Measurements from ENCODE around the gene IL3RA.
A peak's percentile ranks its signal among the peaks of the same experiment; 100 is the strongest.
"Not testable (repeated sequence)": the region's sequence is repeated elsewhere in the genome, so short reads cannot be mapped to it uniquely, and the experiment has no call there.

The IL3RA gene

DNA sequence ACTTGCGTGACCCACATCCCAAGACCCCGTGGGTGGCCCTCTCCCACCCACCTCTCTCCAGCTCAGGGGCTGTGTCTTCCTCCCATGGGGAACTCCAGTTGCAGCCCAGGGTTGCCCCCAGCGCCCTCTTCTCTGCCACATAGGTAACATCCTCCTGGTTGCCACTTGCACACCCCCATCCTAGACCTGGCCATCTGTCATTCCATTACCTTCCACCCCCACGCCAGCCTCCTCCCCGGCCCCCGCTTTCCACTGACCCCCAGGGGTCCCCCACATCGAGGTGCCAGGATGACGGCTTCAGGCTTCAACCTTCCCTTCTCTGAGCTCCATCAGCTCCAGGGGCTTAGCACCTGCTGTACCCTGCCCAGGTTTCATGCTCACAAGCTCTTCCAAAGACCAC, 28.1 kb upstream of the IL3RA start:
- H3K4me1 ChIP-seq (ENCODE audit: control insufficient read depth, insufficient read depth, low read length), result no peaks in the 10 kb centered on the region
- H3K9ac ChIP-seq (ENCODE audit: low read depth, low read length), result no peak overlapping the region
- H3K27me3 ChIP-seq (ENCODE audit: control insufficient read depth, insufficient read depth, low read length), result no peaks in the 10 kb centered on the region
- no peaks in the 10 kb centered on the region for H3K9me3 ChIP-seq (ENCODE audit: control insufficient read depth, insufficient read depth, low read length)
- no peak overlapping the region for H3K4me3 ChIP-seq (ENCODE audit: low read depth, low read length)
- H3K36me3 ChIP-seq (ENCODE audit: control insufficient read depth, insufficient read depth, low read length), result no peaks in the 10 kb centered on the region

DNA sequence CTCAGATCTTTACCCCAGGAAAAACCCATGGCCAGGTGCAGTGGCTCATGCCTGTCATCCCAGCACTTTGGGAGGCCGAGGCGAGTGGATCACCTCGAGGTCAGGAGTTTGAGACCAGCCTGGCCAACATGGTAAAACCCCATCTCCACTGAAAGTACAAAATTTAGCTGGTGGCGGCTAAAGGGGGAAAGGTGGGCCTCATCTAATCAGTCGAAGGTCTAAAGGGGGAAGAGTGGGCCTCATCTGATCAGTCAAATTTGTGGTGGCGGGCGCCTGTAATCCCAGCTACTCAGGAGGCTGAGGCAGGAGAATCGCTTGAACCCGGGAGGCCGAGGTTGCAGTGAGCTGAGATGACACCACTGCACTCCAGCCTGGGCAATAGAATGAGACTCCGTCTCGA, 27.7 kb upstream of the IL3RA start:
- not testable (repeated sequence) for H3K4me1 ChIP-seq (ENCODE audit: control insufficient read depth, insufficient read depth, low read length); H3K27me3 ChIP-seq (ENCODE audit: control insufficient read depth, insufficient read depth, low read length); H3K36me3 ChIP-seq (ENCODE audit: control insufficient read depth, insufficient read depth, low read length); H3K9ac ChIP-seq (ENCODE audit: low read depth, low read length); H3K9me3 ChIP-seq (ENCODE audit: control insufficient read depth, insufficient read depth, low read length); H3K4me3 ChIP-seq (ENCODE audit: low read depth, low read length)

DNA sequence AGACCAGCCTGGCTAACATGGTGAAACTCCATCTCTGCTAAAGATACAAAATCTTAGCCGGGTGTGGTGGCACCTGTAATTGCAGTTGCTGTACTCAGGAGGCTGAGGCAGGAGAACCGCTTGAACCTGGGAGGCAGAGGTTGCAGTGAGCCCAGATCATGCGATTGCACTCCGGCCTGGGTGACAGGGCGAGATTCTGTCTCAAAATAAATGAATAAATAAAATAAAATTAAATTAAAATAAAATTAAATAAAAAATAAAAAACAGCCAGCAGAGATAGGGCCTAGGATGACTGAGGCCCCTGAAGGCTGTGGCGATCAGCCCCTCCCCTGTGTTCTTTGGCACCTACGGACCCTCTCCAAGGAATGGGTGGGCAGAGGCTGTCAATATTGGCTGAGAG, 22.8 kb upstream of the IL3RA start:
- Histone ChIP-seq H3K27me3 (ENCODE audit: control insufficient read depth, insufficient read depth, low read length) (no peaks in the 10 kb centered on the region), H3K36me3 (ENCODE audit: control insufficient read depth, insufficient read depth, low read length) (no peaks in the 10 kb centered on the region), H3K9ac (ENCODE audit: low read depth, low read length) (no peak overlapping the region), H3K4me1 (ENCODE audit: control insufficient read depth, insufficient read depth, low read length) (no peaks in the 10 kb centered on the region), H3K9me3 (ENCODE audit: control insufficient read depth, insufficient read depth, low read length) (no peaks in the 10 kb centered on the region), H3K4me3 (ENCODE audit: low read depth, low read length) (no peak overlapping the region)

DNA sequence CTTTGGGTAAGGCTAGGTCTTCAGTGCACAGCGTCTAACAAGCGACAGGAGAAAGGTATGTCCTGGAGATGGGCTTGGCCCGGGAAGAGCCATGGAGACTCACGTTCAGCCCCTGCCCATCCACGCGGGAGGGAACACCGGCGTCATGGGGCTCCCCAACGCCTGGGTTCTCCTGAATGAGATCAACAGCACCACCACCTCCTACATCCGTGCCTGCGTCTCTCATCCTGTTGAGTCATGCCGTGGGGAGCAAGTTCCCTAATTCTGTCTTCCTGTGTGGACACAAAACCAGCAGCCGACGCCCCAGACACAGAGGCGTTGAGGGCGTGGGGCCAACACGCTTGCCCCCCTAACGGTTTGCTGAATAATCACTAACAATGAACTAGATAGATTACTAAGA, 20.1 kb upstream of the IL3RA start:
- Histone ChIP-seq H3K27me3 (ENCODE audit: control insufficient read depth, insufficient read depth, low read length) (no peaks in the 10 kb centered on the region), H3K4me3 (ENCODE audit: low read depth, low read length) (no peak overlapping the region), H3K9ac (ENCODE audit: low read depth, low read length) (no peak overlapping the region), H3K4me1 (ENCODE audit: control insufficient read depth, insufficient read depth, low read length) (no peaks in the 10 kb centered on the region), H3K36me3 (ENCODE audit: control insufficient read depth, insufficient read depth, low read length) (no peaks in the 10 kb centered on the region), H3K9me3 (ENCODE audit: control insufficient read depth, insufficient read depth, low read length) (no peaks in the 10 kb centered on the region)

DNA sequence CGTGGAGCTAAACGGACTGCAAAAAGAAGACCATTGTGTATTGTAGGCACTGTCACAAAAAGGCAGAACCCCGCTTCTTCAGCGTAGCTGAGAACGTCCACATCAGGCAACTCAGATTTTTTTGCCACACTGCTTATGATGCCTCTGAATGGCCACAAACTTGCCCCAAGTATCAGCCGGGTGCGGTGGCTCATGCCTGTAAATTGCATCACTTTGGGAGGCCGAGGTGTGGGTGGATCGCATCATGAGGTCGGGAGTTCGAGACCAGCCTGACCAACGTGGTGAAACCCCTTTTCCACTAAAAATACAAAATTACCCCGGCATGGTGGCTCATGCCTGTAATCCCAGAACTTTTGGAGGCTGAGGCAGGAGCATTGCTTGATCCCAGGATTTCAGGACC, 14.9 kb upstream of the IL3RA start:
- Histone ChIP-seq H3K4me3 (ENCODE audit: low read depth, low read length) (no peak overlapping the region), H3K4me1 (ENCODE audit: control insufficient read depth, insufficient read depth, low read length) (no peaks in the 10 kb centered on the region), H3K36me3 (ENCODE audit: control insufficient read depth, insufficient read depth, low read length) (no peaks in the 10 kb centered on the region), H3K9me3 (ENCODE audit: control insufficient read depth, insufficient read depth, low read length) (no peaks in the 10 kb centered on the region), H3K27me3 (ENCODE audit: control insufficient read depth, insufficient read depth, low read length) (no peaks in the 10 kb centered on the region), H3K9ac (ENCODE audit: low read depth, low read length) (no peak overlapping the region)

DNA sequence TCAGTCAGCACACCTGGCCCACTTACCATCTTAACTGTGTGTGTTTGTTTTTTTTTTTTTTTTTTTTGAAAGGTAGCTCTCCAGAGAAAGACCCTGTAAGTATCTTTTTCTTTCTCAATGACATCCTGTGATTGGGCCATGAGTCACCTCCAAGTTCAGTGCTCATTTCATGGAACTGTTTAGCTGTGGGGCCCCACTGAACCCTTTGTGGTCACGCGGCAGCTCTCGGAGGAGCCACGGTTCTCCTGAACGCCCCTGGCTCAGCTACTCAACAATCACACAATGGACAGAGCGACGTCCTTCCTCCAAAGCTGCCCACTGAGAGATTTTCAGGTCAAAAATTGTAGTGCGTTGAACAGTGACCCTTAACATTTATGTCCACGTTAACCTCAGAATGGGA, 14.2 kb upstream of the IL3RA start:
- no peaks in the 10 kb centered on the region for H3K27me3 ChIP-seq (ENCODE audit: control insufficient read depth, insufficient read depth, low read length)
- no peak overlapping the region for H3K9ac ChIP-seq (ENCODE audit: low read depth, low read length)
- no peaks in the 10 kb centered on the region for H3K4me1 ChIP-seq (ENCODE audit: control insufficient read depth, insufficient read depth, low read length)
- H3K36me3 ChIP-seq (ENCODE audit: control insufficient read depth, insufficient read depth, low read length), result no peaks in the 10 kb centered on the region
- no peaks in the 10 kb centered on the region for H3K9me3 ChIP-seq (ENCODE audit: control insufficient read depth, insufficient read depth, low read length)
- no peak overlapping the region for H3K4me3 ChIP-seq (ENCODE audit: low read depth, low read length)

DNA sequence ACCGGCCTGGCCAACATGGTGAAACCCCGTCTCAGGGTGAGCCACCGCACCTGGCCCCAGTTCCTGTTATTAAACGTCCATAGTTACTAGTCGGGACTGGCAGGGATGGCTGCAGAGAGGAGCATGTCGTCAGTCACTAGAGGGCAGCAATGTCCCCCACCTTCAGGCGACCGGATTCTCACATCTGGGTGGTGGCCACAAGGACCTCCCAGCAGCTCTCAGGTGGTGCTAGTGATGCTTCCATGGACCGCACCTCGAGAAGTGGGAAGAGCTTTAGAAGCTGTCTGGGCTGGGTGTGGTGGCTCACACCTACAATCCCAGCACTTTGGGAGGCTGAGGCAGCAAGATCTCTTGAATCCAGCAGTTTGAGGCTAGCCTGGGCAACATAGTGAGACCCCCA, 13.3 kb upstream of the IL3RA start:
- no peaks in the 10 kb centered on the region for H3K9me3 ChIP-seq (ENCODE audit: control insufficient read depth, insufficient read depth, low read length)
- no peaks in the 10 kb centered on the region for H3K36me3 ChIP-seq (ENCODE audit: control insufficient read depth, insufficient read depth, low read length)
- no peak overlapping the region for H3K9ac ChIP-seq (ENCODE audit: low read depth, low read length)
- H3K4me1 ChIP-seq (ENCODE audit: control insufficient read depth, insufficient read depth, low read length), result no peaks in the 10 kb centered on the region
- H3K27me3 ChIP-seq (ENCODE audit: control insufficient read depth, insufficient read depth, low read length), result no peaks in the 10 kb centered on the region
- no peak overlapping the region for H3K4me3 ChIP-seq (ENCODE audit: low read depth, low read length)

DNA sequence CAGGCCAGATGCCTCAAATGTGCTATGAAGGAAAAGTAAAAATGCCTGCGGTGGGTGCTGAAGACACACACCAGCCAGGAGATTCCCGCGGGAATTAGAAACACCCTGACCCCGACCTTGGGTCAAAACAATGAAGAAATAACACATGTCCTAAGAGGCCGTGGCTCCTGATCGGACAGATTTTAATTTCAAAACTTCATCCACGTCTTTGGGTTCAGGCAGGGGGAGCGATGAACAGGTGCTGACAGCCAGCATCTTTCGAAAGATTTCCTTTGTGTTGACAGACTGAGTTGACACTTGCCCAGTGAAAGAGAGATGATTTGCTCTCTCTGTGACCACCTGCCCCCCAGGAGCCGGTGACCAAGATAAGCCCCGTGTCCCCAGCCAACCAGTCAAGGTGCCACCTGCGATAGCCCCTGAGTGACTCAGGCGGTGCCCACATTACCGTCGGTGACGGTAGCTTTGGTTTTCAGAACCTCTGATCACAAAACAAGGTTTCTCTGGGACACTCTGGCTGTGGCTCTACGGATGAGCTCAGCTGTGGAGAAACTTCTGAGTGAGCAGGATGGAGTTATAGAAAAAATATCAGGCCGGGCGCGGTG, 11.0 kb upstream of the IL3RA start:
- no peaks in the 10 kb centered on the region for H3K4me1 ChIP-seq (ENCODE audit: control insufficient read depth, insufficient read depth, low read length)
- H3K9ac ChIP-seq (ENCODE audit: low read depth, low read length), result no peak overlapping the region
- no peaks in the 10 kb centered on the region for H3K36me3 ChIP-seq (ENCODE audit: control insufficient read depth, insufficient read depth, low read length)
- H3K4me3 ChIP-seq (ENCODE audit: low read depth, low read length), result no peak overlapping the region
- H3K27me3 ChIP-seq (ENCODE audit: control insufficient read depth, insufficient read depth, low read length), result no peaks in the 10 kb centered on the region
- no peaks in the 10 kb centered on the region for H3K9me3 ChIP-seq (ENCODE audit: control insufficient read depth, insufficient read depth, low read length)

DNA sequence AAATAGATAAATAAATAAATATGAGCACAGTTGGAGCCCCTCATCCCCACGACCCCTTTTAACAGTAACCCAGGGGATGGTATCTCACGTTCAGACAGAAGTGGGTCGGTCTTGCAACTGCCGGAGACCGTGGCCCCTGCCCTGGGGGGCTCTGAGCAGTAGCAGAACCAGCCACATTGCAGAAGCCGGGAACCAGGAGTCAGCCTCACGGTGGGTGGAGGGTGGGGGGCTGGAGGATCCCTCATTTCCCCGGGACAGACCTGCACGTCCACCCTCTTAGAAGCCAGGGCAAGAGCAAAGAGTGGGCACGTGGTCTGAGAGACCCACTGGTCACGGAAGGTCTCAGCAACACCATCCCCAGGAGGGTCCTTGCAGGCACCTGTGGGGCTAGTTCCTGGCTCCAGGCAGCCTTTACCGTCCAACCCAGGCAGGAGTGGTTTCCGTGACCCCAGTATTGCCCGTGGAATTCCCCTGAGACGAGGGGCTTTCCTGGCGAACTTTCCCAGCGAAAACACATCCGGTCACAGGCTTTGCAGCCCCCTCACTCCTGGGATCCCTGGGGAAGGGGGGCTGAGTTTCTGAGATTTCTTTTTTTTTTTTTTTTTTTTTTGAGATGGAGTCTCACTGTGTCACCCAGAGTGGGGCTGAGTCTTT, 8.8 kb upstream of the IL3RA start:
- Histone ChIP-seq H3K36me3 (ENCODE audit: control insufficient read depth, insufficient read depth, low read length) (no peaks in the 10 kb centered on the region), H3K9ac (ENCODE audit: low read depth, low read length) (peak overlapping the region; percentile 12)

DNA sequence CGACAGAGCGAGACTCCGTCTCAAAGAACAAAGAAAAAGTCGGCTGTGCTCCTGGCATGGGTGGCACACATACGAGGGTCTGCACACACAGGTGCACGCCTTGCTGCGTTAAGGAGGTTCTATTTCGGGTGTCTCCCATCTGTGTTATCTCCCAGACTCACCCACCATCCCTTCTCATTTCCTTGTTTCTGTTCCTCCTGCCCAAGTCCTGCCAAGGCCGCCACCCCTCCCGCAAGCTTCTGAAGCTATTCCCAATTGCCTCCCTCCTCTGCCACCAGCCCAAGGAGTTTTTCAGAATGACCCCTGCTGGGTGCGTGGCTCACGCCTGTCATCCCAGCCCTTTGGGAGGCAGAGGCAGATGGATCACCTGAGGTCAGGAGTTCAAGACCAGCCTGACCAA, 6.0 kb upstream of the IL3RA start:
- Histone ChIP-seq H3K9ac (ENCODE audit: low read depth, low read length) (no peak overlapping the region), H3K4me1 (ENCODE audit: control insufficient read depth, insufficient read depth, low read length) (no peaks in the 10 kb centered on the region), H3K27me3 (ENCODE audit: control insufficient read depth, insufficient read depth, low read length) (no peaks in the 10 kb centered on the region), H3K4me3 (ENCODE audit: low read depth, low read length) (no peak overlapping the region), H3K9me3 (ENCODE audit: control insufficient read depth, insufficient read depth, low read length) (no peaks in the 10 kb centered on the region), H3K36me3 (ENCODE audit: control insufficient read depth, insufficient read depth, low read length) (no peaks in the 10 kb centered on the region)

More for the DNA sequence above, 8.8 kb upstream of the IL3RA start:
- Histone ChIP-seq H3K27me3 (ENCODE audit: control insufficient read depth, insufficient read depth, low read length) (no peaks in the 10 kb centered on the region), H3K4me3 (ENCODE audit: low read depth, low read length) (no peak overlapping the region), H3K4me1 (ENCODE audit: control insufficient read depth, insufficient read depth, low read length) (no peaks in the 10 kb centered on the region), H3K9me3 (ENCODE audit: control insufficient read depth, insufficient read depth, low read length) (no peaks in the 10 kb centered on the region)

DNA sequence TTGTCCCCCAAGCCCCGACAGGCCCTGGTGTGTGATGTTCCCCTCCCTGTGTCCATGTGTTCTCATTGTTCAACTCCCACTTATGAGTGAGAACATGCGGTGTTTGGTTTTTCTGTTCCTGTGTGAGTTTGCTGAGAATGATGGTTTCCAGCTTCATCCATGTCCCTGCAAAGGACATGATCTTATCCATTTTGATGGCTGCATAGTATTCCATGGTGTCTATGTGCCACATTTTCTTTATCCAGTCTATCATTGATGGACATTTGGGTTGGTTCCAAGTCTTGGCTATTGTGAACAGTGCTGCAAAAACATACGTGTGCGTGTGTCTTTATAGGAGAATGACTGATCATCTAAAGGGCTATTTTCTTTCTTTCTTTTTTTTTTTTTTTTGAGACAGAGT, 4.2 kb upstream of the IL3RA start:
- not testable (repeated sequence) for H3K4me1 ChIP-seq (ENCODE audit: control insufficient read depth, insufficient read depth, low read length); H3K9ac ChIP-seq (ENCODE audit: low read depth, low read length); H3K9me3 ChIP-seq (ENCODE audit: control insufficient read depth, insufficient read depth, low read length); H3K4me3 ChIP-seq (ENCODE audit: low read depth, low read length); H3K27me3 ChIP-seq (ENCODE audit: control insufficient read depth, insufficient read depth, low read length); H3K36me3 ChIP-seq (ENCODE audit: control insufficient read depth, insufficient read depth, low read length)

DNA sequence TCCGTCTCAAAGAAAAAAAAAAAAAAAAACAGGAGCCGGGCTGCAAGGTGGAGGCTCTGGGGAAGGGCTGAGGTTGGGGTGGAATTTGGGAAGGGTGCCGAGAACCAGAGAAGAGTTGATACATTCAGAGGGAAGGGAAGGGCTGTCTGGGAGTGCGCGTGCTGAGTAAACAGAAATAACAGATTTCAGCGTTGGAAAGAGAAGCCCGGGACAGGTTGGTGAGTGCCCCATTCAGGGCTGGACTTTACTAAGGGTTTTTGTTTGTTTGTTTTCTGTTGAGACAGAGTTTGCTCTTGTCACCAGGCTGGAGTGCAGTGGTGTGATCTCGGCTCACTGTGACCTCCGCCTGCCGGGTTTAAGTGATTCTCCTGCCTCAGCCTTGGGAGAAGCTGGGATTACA, 1.7 kb upstream of the IL3RA start:
- H3K9ac ChIP-seq (ENCODE audit: low read depth, low read length), result no peak overlapping the region
- no peaks in the 10 kb centered on the region for H3K4me1 ChIP-seq (ENCODE audit: control insufficient read depth, insufficient read depth, low read length)
- no peaks in the 10 kb centered on the region for H3K9me3 ChIP-seq (ENCODE audit: control insufficient read depth, insufficient read depth, low read length)
- H3K4me3 ChIP-seq (ENCODE audit: low read depth, low read length), result no peak overlapping the region
- no peaks in the 10 kb centered on the region for H3K27me3 ChIP-seq (ENCODE audit: control insufficient read depth, insufficient read depth, low read length)
- H3K36me3 ChIP-seq (ENCODE audit: control insufficient read depth, insufficient read depth, low read length), result no peaks in the 10 kb centered on the region

Measured in iPS-15b (cell line).